GM18951 (cell line): Measurements from ENCODE around the gene HTRA3.

Source experiments
- POLR2A ChIP-seq: IDR thresholded peaks from 4 replicates; pipeline ENCODE4 v1.6.1; 2011; ENCODE audit warnings: mild to moderate bottlenecking; ENCODE audit not compliant: insufficient read length, insufficient read depth; ENCODE audit errors: extremely low read depth
- in situ Hi-C: fragments of 300-500 bp; cut with MboI; formaldehyde crosslinking; loops from one replicate; pipeline ENCODE4 v1.12.0; 2022; ENCODE audit warnings: low sequenced_read_pairs, mixed read lengths, inconsistent platforms; ENCODE audit not compliant: unreplicated experiment

HTRA3 gene

DNA sequence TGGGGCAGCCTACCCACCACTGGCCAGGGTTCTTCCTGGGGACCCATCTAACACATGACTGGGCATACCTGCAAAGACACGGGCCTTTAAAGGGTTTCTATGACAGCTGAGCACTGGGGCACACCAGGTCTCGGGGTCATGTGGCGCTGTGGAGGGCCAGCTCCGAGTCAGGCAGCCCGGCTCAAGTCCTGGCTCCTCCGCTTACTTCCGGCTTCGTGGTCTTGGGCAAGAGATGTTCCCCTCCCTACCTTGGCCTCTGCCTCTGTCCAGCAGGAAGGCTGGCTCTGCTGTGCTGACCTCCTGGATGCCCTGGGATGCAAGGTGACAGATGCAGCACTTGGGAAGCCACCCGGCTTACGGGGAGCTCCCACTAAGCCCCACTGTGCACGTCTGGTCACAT, 37.6 kb downstream of the HTRA3 start:
- in situ Hi-C loops = no loop called here
- no peak for TF ChIP-seq POLR2A

DNA sequence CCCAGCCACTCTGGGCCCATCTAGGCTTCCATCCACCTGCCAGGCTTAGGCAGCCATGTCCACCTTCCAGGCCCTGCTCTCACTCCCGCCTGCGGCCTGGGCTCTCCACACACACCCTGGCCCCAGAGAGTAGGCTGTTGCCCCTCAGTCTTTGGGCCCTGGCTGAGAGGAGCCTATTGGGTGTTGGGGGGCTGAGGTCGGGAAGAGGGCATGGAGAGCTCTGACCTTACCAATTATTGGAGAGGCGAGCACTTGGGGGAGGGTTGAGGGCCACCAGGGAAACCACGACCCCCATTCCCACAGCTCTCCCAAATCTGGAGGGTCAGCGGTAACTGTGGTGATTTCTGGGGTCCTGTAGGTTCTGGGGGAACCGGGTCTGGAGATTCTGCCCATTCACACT, 38.2 kb downstream of the HTRA3 start:
- in situ Hi-C loops = no loop called here
- TF ChIP-seq POLR2A = no peak

DNA sequence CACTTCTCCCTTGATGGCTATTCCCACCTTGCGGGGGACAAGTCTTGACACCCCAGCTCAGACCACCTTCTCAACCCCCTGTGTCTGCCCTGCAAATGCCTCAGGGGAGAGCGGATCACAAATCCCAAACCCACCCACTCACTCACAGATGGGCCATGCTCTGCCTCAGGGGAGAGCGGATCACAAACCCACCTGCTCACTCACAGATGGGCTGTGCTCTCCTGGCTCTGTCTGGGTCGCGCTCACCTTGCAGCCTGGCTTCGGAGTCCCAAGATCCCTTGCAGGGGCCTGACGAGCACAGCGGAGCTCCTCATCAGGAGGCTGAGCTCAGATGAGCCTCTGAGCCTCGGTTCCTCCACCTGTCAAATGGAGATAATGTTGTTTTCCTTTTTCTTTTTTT, 38.6 kb downstream of the HTRA3 start:
- no peak for TF ChIP-seq POLR2A
- in situ Hi-C loops = no loop called here

GRCh38 chr4:8308856-8309771, 39.6 kb downstream of the HTRA3 start:
- in situ Hi-C loops = no loop called here
- no peak for TF ChIP-seq POLR2A

GRCh38 chr4:8310306-8310705, 40.8 kb downstream of the HTRA3 start:
- TF ChIP-seq POLR2A = no peak
- in situ Hi-C loops = no loop called here

DNA sequence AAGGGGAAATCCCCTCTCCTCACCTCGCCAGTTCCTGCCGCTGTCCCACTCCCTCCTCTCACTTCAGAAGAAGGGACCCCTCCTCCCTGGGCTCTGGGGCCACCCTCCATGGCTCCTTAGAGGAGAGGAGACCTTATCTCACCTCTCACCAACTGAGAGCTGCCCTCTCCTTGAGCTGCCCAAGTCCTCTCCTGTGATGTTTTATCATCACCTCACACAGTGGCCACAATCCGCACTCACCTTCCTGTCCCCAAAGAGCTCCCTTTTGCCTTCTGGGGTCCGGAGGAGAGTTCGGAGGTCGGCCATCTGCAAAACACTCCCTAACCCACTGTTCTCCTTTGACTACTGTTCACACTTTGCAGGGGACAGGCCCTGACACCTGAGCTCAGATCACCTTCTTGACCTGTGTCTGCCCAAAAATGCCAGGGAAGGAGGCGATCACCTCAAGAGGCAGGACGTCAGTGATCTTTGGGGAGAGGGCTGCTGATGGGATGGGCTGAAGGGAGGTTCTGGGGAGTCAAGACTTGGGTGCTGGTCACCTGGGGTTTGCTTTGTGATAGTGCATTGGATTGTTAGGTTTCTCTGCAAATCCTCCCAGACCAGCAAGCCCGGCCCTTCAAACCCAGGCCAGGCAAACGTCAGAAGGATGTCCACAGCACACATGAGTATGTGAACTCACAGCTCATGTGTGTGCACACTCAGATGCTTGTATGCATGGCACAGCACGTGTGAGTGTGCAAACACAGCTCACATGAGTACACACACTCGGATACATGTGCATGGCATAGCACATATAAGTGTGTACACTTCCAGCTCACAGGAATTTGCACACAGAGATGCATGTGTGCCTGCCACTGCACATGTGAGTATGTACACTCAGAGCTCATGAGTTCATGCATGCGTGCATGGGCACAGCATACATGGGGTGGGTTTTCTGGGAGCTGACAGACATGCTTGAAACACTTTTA, 41.8 kb downstream of the HTRA3 start:
- in situ Hi-C loops = no loop called here

DNA sequence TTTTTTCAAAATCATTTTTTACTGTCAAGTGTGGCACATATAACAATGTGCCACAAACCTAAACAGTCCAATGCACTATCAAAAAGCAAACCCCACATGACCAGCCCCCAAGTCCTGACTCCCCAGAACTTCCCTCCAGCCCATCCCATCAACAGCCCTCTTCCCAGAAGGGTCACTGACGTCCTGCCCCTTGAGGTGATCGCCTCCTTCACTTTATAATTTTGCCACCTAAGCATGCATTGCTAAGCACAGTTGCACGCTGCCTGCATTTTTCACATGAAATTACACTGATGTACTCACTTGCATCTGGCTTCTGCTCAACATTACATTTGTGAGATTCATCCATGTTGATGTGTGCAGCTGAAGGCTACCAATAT, 42.5 kb downstream of the HTRA3 start:
- TF ChIP-seq POLR2A = no peak
- in situ Hi-C loops = no loop called here

More for the DNA sequence above, 41.8 kb downstream of the HTRA3 start:
- TF ChIP-seq POLR2A = no peak

DNA sequence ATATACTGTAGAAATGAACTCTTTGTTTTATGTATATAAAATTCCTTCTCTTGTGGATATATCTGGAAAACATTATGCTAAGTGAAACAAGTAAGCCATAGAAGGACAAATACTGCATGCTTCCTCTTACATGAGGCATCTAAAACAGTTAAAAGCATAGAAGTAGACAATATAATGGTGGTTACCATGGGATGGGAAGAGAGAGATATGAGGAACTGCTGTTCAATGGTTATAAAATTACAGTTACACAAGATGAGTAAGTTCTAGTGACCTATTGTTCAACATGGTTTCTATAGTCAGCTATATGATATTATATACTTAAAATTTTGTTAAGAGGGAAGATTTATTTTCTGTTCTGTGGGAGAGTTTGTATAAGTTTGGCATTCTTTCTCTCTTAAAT, 43.4 kb downstream of the HTRA3 start:
- in situ Hi-C loops = no loop called here
- TF ChIP-seq POLR2A = no peak

DNA sequence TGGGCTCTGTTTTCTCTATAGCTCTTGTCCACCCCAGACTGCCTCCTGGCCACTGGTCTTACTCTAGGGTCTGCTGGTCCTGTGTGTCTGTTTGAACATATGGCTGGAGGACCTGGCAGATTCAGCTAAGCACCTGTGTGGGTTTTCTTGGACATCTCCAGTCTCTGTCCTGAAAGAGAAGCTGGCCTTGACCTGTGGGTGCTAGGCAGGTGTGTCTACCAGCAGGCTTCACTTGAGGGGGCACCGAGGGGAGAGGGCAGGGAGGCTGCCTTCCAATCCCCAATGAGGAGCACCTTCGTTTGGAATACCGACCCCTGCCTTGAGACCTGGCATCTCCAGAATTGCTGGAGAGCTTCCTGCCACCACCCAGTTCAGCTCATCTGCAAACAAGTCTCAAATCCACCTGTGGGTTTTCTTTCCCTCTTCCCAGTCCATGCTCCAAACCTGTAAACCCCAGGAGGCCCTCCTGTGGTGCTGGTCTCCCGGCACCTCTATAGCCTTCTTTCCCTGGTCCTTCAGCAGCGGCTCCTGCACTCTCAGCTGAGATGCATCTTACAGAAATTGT, 45.2 kb downstream of the HTRA3 start:
- no peak for TF ChIP-seq POLR2A

GRCh38 chr4:8315435-8316250, 46.1 kb downstream of the HTRA3 start:
- in situ Hi-C loops = no loop called here
- no peak for TF ChIP-seq POLR2A

More for the DNA sequence above, 45.2 kb downstream of the HTRA3 start:
- in situ Hi-C loops = no loop called here

- in situ Hi-C loops = no loop called here
- TF ChIP-seq POLR2A = no peak
Observed at GRCh38 chr4:8316251-8316771, 46.8 kb downstream of the HTRA3 start.

GRCh38 chr4:8316911-8317351, 47.4 kb downstream of the HTRA3 start:
- in situ Hi-C loops = no loop called here
- no peak for TF ChIP-seq POLR2A

DNA sequence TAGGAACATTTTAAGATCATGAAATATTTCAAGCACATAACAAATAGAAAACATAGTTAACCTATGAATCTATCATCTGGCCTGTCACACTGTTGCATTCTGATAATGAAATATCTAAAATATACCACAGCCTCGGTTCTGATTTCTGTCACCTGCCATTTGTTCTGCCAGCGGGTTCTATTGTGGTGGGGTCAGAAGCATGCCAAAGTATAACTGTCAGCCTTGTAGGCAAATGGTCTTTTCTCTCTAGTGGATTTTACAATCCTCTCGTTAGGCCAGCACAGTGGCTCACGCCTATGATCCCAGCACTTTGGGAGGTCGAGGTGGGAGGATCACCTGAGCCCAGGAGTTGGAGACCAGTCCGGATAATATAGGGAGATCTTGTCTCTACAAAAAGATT, 47.9 kb downstream of the HTRA3 start:
- no peak for TF ChIP-seq POLR2A
- in situ Hi-C loops = no loop called here

DNA sequence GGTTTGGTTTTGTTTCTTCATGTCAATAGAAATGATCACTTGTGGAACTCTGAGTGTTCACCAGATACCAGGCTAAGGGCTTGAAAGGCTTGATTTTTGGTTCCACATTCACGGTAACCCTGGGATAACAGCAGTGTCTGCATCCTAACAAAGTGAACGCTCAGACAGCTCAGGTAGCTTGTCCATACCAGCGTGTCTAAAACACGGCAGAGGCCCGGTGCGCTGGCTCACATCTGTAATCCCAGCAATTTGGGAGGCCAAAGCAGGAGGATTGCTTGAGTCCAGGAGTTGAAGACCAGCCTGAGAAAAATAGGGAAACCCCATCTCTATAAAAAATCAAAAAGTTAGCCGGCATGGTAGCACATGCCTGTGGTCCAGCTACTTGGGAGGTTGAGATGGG, 49.0 kb downstream of the HTRA3 start:
- in situ Hi-C loops = no loop called here
- no peak for TF ChIP-seq POLR2A
